Ectodermal cell (in vitro differentiated cells): ENCODE measurements around the gene NEK10.

Source experiments
- H3K27ac ChIP-seq: 2 replicates; pipeline ENCODE4 v1.7.0; 2013; ENCODE audit warnings: mild to moderate bottlenecking, low read depth, low read length; ENCODE audit not compliant: insufficient read depth, poor library complexity, severe bottlenecking
- H3K27me3 ChIP-seq: 2 replicates; pipeline ENCODE4 v1.7.0; 2013; ENCODE audit warnings: mild to moderate bottlenecking, low read length; ENCODE audit not compliant: insufficient read depth, control insufficient read depth, poor library complexity, severe bottlenecking
- H3K36me3 ChIP-seq: one replicate; pipeline ENCODE4 v1.7.0; 2013; ENCODE audit warnings: low read length; ENCODE audit not compliant: control insufficient read depth, insufficient read depth
- H3K4me1 ChIP-seq: one replicate; pipeline ENCODE4 v1.7.0; 2013; ENCODE audit warnings: low read length; ENCODE audit not compliant: control insufficient read depth, insufficient read depth
- H3K4me3 ChIP-seq: 2 replicates; pipeline ENCODE4 v1.7.0; 2013; ENCODE audit warnings: low read depth, low read length, control low read depth; ENCODE audit not compliant: insufficient read depth
- H3K9me3 ChIP-seq: 2 replicates; pipeline ENCODE4 v1.7.0; 2013; ENCODE audit warnings: mild to moderate bottlenecking, low read length, moderate library complexity; ENCODE audit not compliant: control insufficient read depth
- WGBS, 2 experiments: methylation state at CpG; one replicate each; pipeline ENCODE4 v1.1.7; 2013; ENCODE audit warnings: missing lambda C conversion rate in 2 of 2; 5-methylcytosine and 5-hydroxymethylcytosine counted together

The NEK10 gene

DNA sequence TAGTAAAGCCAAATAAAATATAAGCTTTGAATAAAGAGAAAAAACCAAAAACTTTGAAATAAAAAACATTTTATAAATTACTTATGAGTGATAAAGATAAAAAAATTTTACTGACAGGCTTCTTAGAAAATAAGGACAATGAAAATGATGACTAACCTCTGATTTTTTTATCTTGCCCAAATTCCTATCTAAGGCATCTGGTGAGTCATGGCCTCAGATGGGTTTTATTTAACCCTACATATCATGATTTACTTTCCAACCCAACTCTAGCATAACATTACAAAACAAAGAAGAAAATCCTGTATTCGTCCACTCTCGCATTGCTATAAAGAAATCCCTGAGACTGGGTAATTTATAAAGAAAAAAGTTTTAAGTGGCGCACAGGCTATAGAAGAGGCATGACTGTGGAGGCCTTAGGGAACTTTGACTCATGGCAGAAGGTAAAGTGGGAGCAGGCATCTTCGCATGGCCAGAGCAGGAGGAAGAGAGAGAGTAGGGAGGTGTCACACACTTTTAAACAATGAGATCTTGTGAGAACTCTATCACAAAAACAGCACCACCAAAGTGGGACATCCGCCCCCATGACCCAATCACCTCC, 152.1 kb downstream of the NEK10 start:
- no peaks in the 10 kb centered on the region for H3K4me1 ChIP-seq
- WGBS, 2 experiments: 93 to 94% methylated on average over 5 of the region's 5 CpGs
- H3K27ac ChIP-seq: no peak overlapping the region
- no peak overlapping the region for H3K4me3 ChIP-seq
- H3K27me3 ChIP-seq: no peaks in the 10 kb centered on the region
- H3K36me3 ChIP-seq: no peaks in the 10 kb centered on the region
- no peaks in the 10 kb centered on the region for H3K9me3 ChIP-seq

DNA sequence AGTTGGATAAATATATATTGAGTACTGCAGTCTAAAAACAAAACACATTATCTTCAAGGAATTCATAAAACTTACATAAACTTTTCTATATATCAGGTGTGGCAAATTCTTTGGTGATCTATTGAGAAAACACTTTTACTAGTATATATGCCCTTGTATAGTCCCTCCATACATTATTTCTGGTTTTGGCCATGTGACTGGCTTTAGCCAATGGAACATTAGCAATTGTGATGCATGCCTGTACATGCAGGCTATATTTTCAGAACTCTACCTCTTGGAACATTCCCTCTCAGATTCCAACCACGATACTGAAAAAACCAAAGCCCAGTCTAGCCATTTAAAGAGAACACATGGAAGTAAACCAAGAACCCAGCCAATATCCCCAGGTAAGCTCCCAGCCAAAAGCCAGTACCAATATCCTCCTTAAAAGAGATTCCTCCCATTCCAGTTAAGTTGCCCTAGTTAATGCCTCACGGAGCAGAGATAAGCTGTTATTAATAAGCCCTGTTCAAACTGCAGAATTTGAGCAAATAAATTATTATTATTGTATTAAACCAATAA, 152.8 kb downstream of the NEK10 start:
- Histone ChIP-seq H3K36me3 (no peaks in the 10 kb centered on the region), H3K9me3 (no peaks in the 10 kb centered on the region), H3K27me3 (no peaks in the 10 kb centered on the region), H3K4me3 (no peak overlapping the region), H3K4me1 (no peaks in the 10 kb centered on the region), H3K27ac (no peak overlapping the region)
- 96 to 100% methylated on average over 2 of the region's 2 CpGs for WGBS, 2 experiments

DNA sequence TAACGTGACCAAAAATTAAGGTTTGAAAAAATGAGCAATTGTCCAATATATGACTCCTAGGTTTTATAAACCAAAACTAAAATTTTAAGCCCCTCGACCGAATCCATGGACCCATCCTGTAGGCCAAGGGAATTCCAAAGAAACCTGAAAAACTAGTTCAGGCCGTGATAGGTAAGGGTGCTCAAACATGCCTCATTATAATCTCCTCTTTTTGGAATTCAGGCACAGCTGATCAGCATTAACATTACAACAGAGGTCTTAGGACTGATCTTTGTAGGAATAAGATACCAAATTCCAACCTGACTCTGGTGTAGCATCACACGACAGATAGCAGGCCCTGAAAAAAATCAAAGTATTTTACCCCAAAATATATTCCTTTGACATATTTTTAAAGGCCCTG, 155.7 kb downstream of the NEK10 start:
- no peaks in the 10 kb centered on the region for H3K27me3 ChIP-seq
- H3K36me3 ChIP-seq: no peaks in the 10 kb centered on the region
- no peak overlapping the region for H3K27ac ChIP-seq
- no peaks in the 10 kb centered on the region for H3K4me1 ChIP-seq
- H3K4me3 ChIP-seq: no peak overlapping the region
- H3K9me3 ChIP-seq: no peaks in the 10 kb centered on the region
- WGBS, 2 experiments: 79 to 83% methylated on average over 4 to 5 of the region's 5 CpGs

DNA sequence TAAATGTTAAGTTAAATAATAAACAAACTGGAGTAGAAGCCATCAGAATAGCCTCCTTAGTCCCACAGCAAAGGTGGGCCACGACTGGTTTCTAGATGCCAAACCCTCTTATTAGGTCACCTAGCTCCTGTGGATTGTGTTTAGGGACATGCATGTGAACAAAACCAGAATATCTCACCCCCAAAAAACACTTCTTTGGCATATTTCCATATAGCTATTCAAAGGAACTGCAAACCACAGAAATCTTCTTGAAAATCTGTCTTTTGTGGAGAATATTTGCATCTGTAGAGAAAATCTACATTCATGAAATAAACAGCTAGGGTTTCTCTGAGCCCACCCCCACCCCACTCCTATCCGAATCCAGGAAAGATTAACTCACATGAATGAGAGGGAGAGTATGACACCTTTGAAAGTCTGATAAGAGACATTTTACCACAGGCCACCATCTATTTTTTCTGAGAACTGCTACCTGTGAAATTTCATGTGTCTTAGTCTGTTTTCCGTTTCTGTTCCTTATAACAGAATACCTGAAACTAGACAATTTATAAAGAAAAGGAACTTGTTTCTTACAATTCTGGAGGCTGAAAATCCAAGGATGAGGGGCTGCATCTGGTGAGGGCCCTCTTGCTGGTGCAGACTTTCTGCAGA, 159.4 kb downstream of the NEK10 start:
- Histone ChIP-seq H3K36me3 (no peaks in the 10 kb centered on the region), H3K4me1 (no peaks in the 10 kb centered on the region), H3K9me3 (no peaks in the 10 kb centered on the region), H3K27me3 (no peaks in the 10 kb centered on the region), H3K4me3 (no peak overlapping the region), H3K27ac (no peak overlapping the region)
- 63 to 78% methylated on average over 2 to 3 of the region's 3 CpGs for WGBS, 2 experiments

DNA sequence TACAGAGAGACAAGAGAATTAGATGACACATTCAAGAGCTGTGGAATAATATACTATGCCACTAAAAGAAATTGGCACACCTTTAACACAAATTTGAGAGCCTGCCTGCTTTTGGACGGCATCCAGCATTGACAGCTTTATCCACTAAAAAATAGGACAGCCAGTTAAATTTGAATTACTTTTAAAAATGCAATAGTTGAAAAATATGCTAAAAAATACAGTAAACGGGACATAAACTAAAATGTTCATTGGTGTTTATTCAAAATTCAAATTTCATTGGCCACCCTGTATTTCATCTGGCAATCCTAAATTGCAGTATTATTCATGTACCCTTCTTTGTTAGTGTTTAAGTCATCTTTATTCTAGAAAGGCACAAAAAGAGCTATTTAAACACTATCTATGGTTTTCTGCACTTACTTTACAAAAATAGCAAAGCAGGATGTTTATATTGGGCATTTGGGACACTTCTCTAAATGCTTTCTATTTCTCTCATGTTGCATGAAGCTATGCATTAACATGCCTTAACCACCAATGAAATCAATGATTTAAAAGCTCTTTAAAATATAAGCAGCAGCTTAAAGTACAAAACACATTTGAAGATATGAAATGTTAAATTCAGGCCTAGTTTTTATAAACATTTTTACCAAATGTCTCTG, 160.1 kb downstream of the NEK10 start:
- H3K36me3 ChIP-seq: no peaks in the 10 kb centered on the region
- H3K27me3 ChIP-seq: no peaks in the 10 kb centered on the region
- H3K27ac ChIP-seq: no peak overlapping the region
- WGBS, 2 experiments: 80 to 94% methylated on average over 1 to 2 of the region's 2 CpGs
- no peak overlapping the region for H3K4me3 ChIP-seq
- no peaks in the 10 kb centered on the region for H3K9me3 ChIP-seq
- H3K4me1 ChIP-seq: no peaks in the 10 kb centered on the region

DNA sequence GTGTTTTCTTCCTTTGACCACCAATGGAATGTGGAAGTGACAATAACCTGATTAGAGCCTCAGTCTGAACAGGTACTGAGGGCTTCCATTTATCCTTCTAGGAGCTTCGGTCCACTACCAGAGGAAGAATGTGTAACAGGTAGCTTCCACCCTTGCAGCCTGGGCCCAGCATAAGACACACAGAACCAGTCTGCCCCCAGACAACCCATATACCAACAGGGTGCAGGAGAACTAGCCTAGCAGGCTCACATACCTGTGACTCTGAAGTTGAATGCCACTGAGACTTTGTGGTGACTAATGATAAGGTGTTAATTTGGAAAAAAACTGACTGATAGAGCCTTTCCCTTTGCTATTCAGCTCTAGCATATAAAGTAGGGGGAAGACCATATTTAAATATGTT, 166.2 kb downstream of the NEK10 start:
- 94 to 97% methylated on average over 1 of the region's 1 CpG for WGBS, 2 experiments
- Histone ChIP-seq H3K27ac (no peak overlapping the region), H3K4me1 (no peaks in the 10 kb centered on the region), H3K27me3 (no peaks in the 10 kb centered on the region), H3K36me3 (no peaks in the 10 kb centered on the region), H3K9me3 (no peaks in the 10 kb centered on the region), H3K4me3 (no peak overlapping the region)

DNA sequence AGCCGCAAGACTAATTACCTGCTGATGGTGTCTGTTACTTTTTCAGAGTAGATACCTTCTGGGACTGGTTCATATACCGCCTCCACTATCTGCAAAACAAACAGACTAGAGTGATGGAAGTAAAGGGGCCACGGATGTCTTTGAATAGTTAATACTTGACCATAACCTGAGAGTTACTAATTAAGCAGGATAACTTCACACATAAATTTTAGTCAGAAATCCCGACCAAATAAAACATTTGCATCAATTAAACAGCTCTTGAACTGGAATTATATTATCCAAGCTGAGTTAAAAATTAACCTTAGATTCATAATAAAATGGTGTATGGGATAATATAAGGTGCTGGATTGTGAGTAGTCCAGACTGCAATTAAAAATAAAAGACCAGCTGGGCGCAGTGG, 167.7 kb downstream of the NEK10 start:
- H3K27me3 ChIP-seq: no peaks in the 10 kb centered on the region
- WGBS, 2 experiments: 90 to 96% methylated on average over 5 of the region's 5 CpGs

DNA sequence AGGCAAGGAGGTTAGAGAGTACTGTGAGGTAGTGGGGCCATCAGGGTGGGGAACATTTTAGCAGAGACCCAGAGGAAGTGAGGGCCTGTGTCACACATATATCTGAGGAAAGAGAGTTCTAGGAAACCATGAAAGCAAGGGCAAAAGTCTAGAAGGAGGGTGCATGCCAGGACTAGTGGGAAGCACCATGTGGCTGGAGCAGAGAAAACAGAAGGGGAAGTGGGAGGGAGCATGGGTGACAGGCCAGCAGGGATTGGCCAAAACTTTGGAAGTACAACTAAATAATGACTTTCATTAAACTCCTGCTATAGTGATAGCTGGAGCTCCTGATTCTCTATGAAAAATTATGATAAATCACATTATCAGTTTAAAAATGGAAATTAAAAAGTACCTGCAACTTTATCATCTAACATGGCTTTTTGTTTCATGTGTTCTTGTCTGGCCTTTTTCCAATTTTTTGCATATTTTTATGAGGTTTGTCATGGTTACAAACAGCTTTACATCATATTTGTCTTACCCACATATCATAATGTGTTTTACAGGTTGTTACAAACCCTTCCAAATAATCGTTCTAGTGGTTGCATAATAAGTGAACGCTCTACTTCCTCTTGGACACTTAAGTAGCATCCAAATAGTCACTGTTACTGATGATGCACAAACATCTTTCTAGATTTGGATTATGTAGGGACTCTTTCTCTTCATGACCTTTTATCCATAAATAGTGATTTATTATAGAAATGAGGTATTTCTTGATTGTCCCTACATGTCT, 168.3 kb downstream of the NEK10 start:
- Histone ChIP-seq H3K4me1 (no peaks in the 10 kb centered on the region), H3K27me3 (no peaks in the 10 kb centered on the region), H3K36me3 (no peaks in the 10 kb centered on the region), H3K4me3 (no peak overlapping the region), H3K27ac (no peak overlapping the region), H3K9me3 (no peaks in the 10 kb centered on the region)
- 100% methylated on average over 2 of the region's 2 CpGs for WGBS, 2 experiments

More for the DNA sequence above, 167.7 kb downstream of the NEK10 start:
- Histone ChIP-seq H3K36me3 (no peaks in the 10 kb centered on the region), H3K4me1 (no peaks in the 10 kb centered on the region), H3K4me3 (no peak overlapping the region), H3K9me3 (no peaks in the 10 kb centered on the region), H3K27ac (no peak overlapping the region)

DNA sequence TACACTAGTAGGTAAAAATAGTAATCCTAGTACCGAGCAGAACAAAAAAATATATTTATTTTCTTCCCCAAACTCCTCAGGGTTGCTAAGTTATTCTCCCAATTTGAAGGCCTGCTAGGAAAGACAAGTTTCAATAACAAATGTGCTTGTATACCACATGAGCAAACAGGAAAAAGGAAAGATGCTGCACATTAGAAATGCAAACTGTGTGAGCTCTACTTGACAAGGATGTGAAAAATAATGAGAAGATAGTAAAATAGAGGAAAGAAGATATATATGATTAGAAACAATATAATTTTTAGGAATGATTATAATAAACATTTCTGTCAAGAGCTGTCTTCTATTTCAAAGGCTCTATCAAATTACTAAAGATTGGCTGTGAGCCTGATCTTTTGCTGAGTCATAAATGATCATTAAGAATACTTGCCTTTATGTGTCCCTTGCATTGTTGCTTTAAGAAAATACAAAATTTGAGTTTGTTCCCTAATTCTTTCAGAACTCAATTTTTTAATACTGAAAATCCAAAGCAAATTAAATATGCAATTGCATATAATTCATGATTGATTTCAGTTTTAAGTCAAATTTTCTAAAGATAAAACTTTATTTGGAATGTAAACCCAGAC, 174.2 kb downstream of the NEK10 start:
- Histone ChIP-seq H3K4me3 (no peak overlapping the region), H3K9me3 (no peaks in the 10 kb centered on the region), H3K36me3 (no peaks in the 10 kb centered on the region), H3K27me3 (no peaks in the 10 kb centered on the region), H3K27ac (no peak overlapping the region), H3K4me1 (no peaks in the 10 kb centered on the region)
- WGBS, 2 experiments: no CpG with 5 or more reads among the region's 1 CpG
